Measurements from ENCODE around the gene SIGLEC12. TPM values are rescaled to one million over a fixed set of nuclear protein-coding genes. Genes with fewer than 3 reads are reported as not detected.

SIGLEC12 gene
- total and polyA plus RNA-seq, 9 of the 15 experiments (the other 6 are each of a cell fraction or from before 2014, with no cell fraction given) = 0.08 to 1.3 (median 0.54) TPM

- no peak for FAIRE-seq
- H3K9me1 ChIP-seq (ENCODE audit: control insufficient read depth, insufficient read depth, low read length) = no peaks in the 10 kb centered on the region
- H2AFZ ChIP-seq (ENCODE audit: low read depth, low read length) = 0 out of 2 replicates have a peak overlapping the region, but pooled peaks have one; percentile 11
- no peak for ATAC-seq
- H3K36me3 ChIP-seq (ENCODE audit: control insufficient read depth, insufficient read depth, low read length) = peaks cover 28% of the 10 kb centered on the region
- DNase-seq (ENCODE audit: extremely low read depth in 1 of 4, low spot score in 3 of 4) = no peak
- peaks cover 17 to 33% of the 10 kb centered on the region in 2 experiments for H3K4me1 ChIP-seq (replicated peaks in 1 of 2; ENCODE audit: control insufficient read depth in 2 of 2, insufficient read depth in 2 of 2, low read length in 2 of 2)
- H3K9me3 ChIP-seq (replicated peaks; ENCODE audit: control insufficient read depth, insufficient read depth, low read depth, low read length) = peaks cover 2% of the 10 kb centered on the region; the same call in 1 of the 2 replicates
- H3K27me3 ChIP-seq (ENCODE audit: control insufficient read depth in 2 of 2, insufficient read depth in 2 of 2, low read length in 2 of 2) = no peaks in the 10 kb centered on the region
- ChIA-PET POLR2A (interaction anchor here (0.6 to 1.7 kb wide), 3 partner anchors 11 to 13 kb away, joined by 3 to 5 read pairs (median 3); no protein-coding TSS in a partner anchor), CTCF (ENCODE audit: low intra/inter-chr PET ratio) (interaction anchor here (0.5 to 1.9 kb wide), 5 partner anchors 96 to 304 kb away, joined by 3 to 12 read pairs (median 4); no protein-coding TSS in a partner anchor)
- H3K4me2 ChIP-seq (ENCODE audit: insufficient read depth, low read length) = no peak overlapping the region
- no TSS peak for BruUV-seq (replicated peaks)
- peaks cover 54% of the 10 kb centered on the region for H3K79me2 ChIP-seq (ENCODE audit: control insufficient read depth, insufficient read depth, low read length)
- H3K27ac ChIP-seq (ENCODE audit: extremely low read depth, low read depth, low read length) = no peak overlapping the region
- WGBS (ENCODE audit: insufficient coverage, low coverage, missing lambda C conversion rate) = 17% methylated on average over 4 of the region's 4 CpGs
- no peak overlapping the region for H3K9ac ChIP-seq (ENCODE audit: insufficient read depth in 1 of 2, low read depth in 2 of 2, low read length in 2 of 2)
- no peak overlapping the region for H3K4me3 ChIP-seq
- in situ Hi-C loops (cut with MboI) (loop anchor here (10.0 kb wide), 2 partner anchors 92 to 182 kb away; no protein-coding TSS in a partner anchor), intact Hi-C loops (cut with micrococcal nuclease) (loop anchor here (1.0 to 5.0 kb wide), 5 partner anchors 42 to 184 kb away; no protein-coding TSS in a partner anchor)
- no peaks in the 10 kb centered on the region for H4K20me1 ChIP-seq (replicated peaks; ENCODE audit: control insufficient read depth, insufficient read depth, low read length)
- TF ChIP-seq CBFA2T2 (conservative IDR thresholded peaks at IDR 0.05) (no peak), ZNF143 (CRISPR knock-in tag; IDR thresholded peaks at IDR 0.05) (no peak), TFAM (CRISPR knock-in tag; conservative IDR thresholded peaks at IDR 0.05) (no peak), CBFA2T3 (IDR thresholded peaks at IDR 0.05) (no peak), ELF1 (tag; IDR thresholded peaks at IDR 0.05) (no peak), ADNP (tag; IDR thresholded peaks at IDR 0.05) (no peak), MCM3 (IDR thresholded peaks at IDR 0.05) (no peak), VEZF1 (CRISPR knock-in tag; IDR thresholded peaks at IDR 0.05) (0 out of 2 replicates have a peak, but pooled peaks have one; percentile 16), FOSL1 (tag; conservative IDR thresholded peaks at IDR 0.05) (0 out of 2 replicates have a peak, but pooled peaks have one; percentile 15), CBX2 (IDR thresholded peaks at IDR 0.05; ENCODE audit: insufficient read depth, low read length, poor library complexity, severe bottlenecking) (no peak), MYBL2 (IDR thresholded peaks at IDR 0.05; ENCODE audit: low read depth) (no peak), MYBL2 (CRISPR knock-in tag; IDR thresholded peaks at IDR 0.05; ENCODE audit: borderline replicate concordance) (no peak), TCFL5 (CRISPR knock-in tag; conservative IDR thresholded peaks at IDR 0.05) (no peak), BACH1 (tag; IDR thresholded peaks at IDR 0.05) (peak; percentile 45; the same call in 1 of the 2 replicates), ZNF24 (IDR thresholded peaks at IDR 0.05) (no peak), BCOR (IDR thresholded peaks at IDR 0.05) (no peak), ZNF184 (CRISPR knock-in tag; IDR thresholded peaks at IDR 0.05) (no peak), CEBPG (CRISPR knock-in tag; IDR thresholded peaks at IDR 0.05) (no peak), CEBPG (tag; conservative IDR thresholded peaks at IDR 0.05 in 1 of 2, IDR thresholded peaks at IDR 0.05 in 1 of 2) (0 out of 4 replicates have a peak, but pooled peaks of 1 of the 2 experiments have one; percentile 31), CEBPB (tag; IDR thresholded peaks at IDR 0.05) (peak; percentile 58; the same call in 1 of the 2 replicates), MED1 (CRISPR knock-in tag; IDR thresholded peaks at IDR 0.05; ENCODE audit: borderline replicate concordance) (no peak), CBX5 (IDR thresholded peaks at IDR 0.05; ENCODE audit: borderline replicate concordance, low read depth) (no peak), ZNF253 (CRISPR knock-in tag; conservative IDR thresholded peaks at IDR 0.05) (no peak), FOXM1 (IDR thresholded peaks at IDR 0.05; ENCODE audit: low read depth) (no peak), FOXM1 (CRISPR knock-in tag; IDR thresholded peaks at IDR 0.05; ENCODE audit: low read depth) (no peak), KLF13 (tag; IDR thresholded peaks at IDR 0.05; ENCODE audit: borderline replicate concordance, low read depth) (no peak)
Measured at GRCh38 chr19:51472607-51473006, 29.0 kb downstream of the SIGLEC12 start.

All from K562 (cell line).